ENCODE data around the gene GTPBP2. TPM values are rescaled to one million over a fixed set of nuclear protein-coding genes. Genes with fewer than 3 reads are reported as not detected.

Gene GTPBP2
- total RNA-seq, 1 experiment from 2014 or later = 70.8 TPM

GRCh38 chr6:43621078-43621835, 7.8 kb downstream of the GTPBP2 start:
- CTCF ChIA-PET = no interaction called here
- intact Hi-C loops (cut with micrococcal nuclease; ENCODE audit: unreplicated experiment) = no loop called here

GRCh38 chr6:43616725-43617472, 12.2 kb downstream of the GTPBP2 start:
- H3K27me3 ChIP-seq (ENCODE audit: insufficient read depth, low read depth) = no peaks in the 10 kb centered on the region
- peaks cover 50% of the 10 kb centered on the region for H3F3A ChIP-seq (ENCODE audit: insufficient read depth, low read depth)
- H3K9me2 ChIP-seq (ENCODE audit: insufficient read depth) = no peaks in the 10 kb centered on the region
- ChIA-PET POLR2A (ENCODE audit: unreplicated experiment) (no interaction called here), CTCF (interaction anchor here (0.9 kb wide), 1 partner anchor 9 kb away, joined by 4 read pairs; no protein-coding TSS in a partner anchor)
- no peaks in the 10 kb centered on the region for H3K4me1 ChIP-seq (replicated peaks; ENCODE audit: insufficient read depth)
- BruUV-seq (replicated peaks) = no TSS peak
- DNase-seq = no peak
- no peaks in the 10 kb centered on the region for H4K20me1 ChIP-seq (ENCODE audit: insufficient read depth)
- intact Hi-C loops (cut with micrococcal nuclease; ENCODE audit: unreplicated experiment) = no loop called here
- no peak overlapping the region for H2AFZ ChIP-seq
- no peak overlapping the region for H3K4me2 ChIP-seq
- no peak overlapping the region for H3K4me3 ChIP-seq
- H3K27ac ChIP-seq = no peak overlapping the region
- TF ChIP-seq CTCF (conservative IDR thresholded peaks at IDR 0.05) (no peak), EZH2 (IDR thresholded peaks at IDR 0.05; ENCODE audit: low read depth) (no peak)
- H3K9me3 ChIP-seq (ENCODE audit: insufficient read depth, low read depth) = no peaks in the 10 kb centered on the region
- no peaks in the 10 kb centered on the region for H3K79me2 ChIP-seq (ENCODE audit: low read depth)
- H3K36me3 ChIP-seq (ENCODE audit: low read depth) = peaks cover 18% of the 10 kb centered on the region

More at GRCh38 chr6:43621078-43621835, 7.8 kb downstream of the GTPBP2 start:
- TF ChIP-seq EZH2 (IDR thresholded peaks at IDR 0.05; ENCODE audit: low read depth) (no peak), CTCF (conservative IDR thresholded peaks at IDR 0.05) (no peak)
- H3K79me2 ChIP-seq (ENCODE audit: low read depth) = peaks cover 13% of the 10 kb centered on the region
- H3K27ac ChIP-seq = no peak overlapping the region
- no TSS peak for BruUV-seq (replicated peaks)
- POLR2A ChIA-PET (ENCODE audit: unreplicated experiment) = no interaction called here
- no peaks in the 10 kb centered on the region for H3K9me2 ChIP-seq (ENCODE audit: insufficient read depth)
- no peaks in the 10 kb centered on the region for H3K9me3 ChIP-seq (ENCODE audit: insufficient read depth, low read depth)
- peaks cover 6% of the 10 kb centered on the region for H3K4me1 ChIP-seq (replicated peaks; ENCODE audit: insufficient read depth)
- no peak overlapping the region for H2AFZ ChIP-seq
- H3K36me3 ChIP-seq (ENCODE audit: low read depth) = peaks cover 57% of the 10 kb centered on the region
- H3F3A ChIP-seq (ENCODE audit: insufficient read depth, low read depth) = peaks cover 49% of the 10 kb centered on the region
- H3K27me3 ChIP-seq (ENCODE audit: insufficient read depth, low read depth) = no peaks in the 10 kb centered on the region
- no peak overlapping the region for H3K4me3 ChIP-seq
- H3K4me2 ChIP-seq = no peak overlapping the region
- H4K20me1 ChIP-seq (ENCODE audit: insufficient read depth) = no peaks in the 10 kb centered on the region
- DNase-seq = no peak

- peaks cover 9% of the 10 kb centered on the region for H3K36me3 ChIP-seq (ENCODE audit: low read depth)
- CTCF ChIA-PET = no interaction called here
- intact Hi-C loops (cut with micrococcal nuclease; ENCODE audit: unreplicated experiment) = no loop called here
These were observed 14.7 kb downstream of the GTPBP2 start for GRCh38 chr6:43614396-43614730.

More at GRCh38 chr6:43614396-43614730, 14.7 kb downstream of the GTPBP2 start:
- Histone ChIP-seq H3K9me3 (ENCODE audit: insufficient read depth, low read depth) (no peaks in the 10 kb centered on the region), H3K4me3 (no peak overlapping the region), H2AFZ (no peak overlapping the region), H3K4me2 (no peak overlapping the region), H3K4me1 (replicated peaks; ENCODE audit: insufficient read depth) (no peaks in the 10 kb centered on the region), H3K9me2 (ENCODE audit: insufficient read depth) (no peaks in the 10 kb centered on the region), H3K27ac (no peak overlapping the region), H3K27me3 (ENCODE audit: insufficient read depth, low read depth) (no peaks in the 10 kb centered on the region), H3F3A (ENCODE audit: insufficient read depth, low read depth) (peaks cover 62% of the 10 kb centered on the region), H4K20me1 (ENCODE audit: insufficient read depth) (no peaks in the 10 kb centered on the region), H3K79me2 (ENCODE audit: low read depth) (no peaks in the 10 kb centered on the region)
- BruUV-seq (replicated peaks) = no TSS peak
- no peak for DNase-seq
- TF ChIP-seq EZH2 (IDR thresholded peaks at IDR 0.05; ENCODE audit: low read depth) (no peak), CTCF (conservative IDR thresholded peaks at IDR 0.05) (no peak)
- POLR2A ChIA-PET (ENCODE audit: unreplicated experiment) = interaction anchor here (0.7 kb wide), 1 partner anchor 630 kb away, joined by 4 read pairs; the partner anchor contains the start of gene PPP2R5D

All from PC-9 (cell line).